ENCODE data around the gene SFTPD. TPM values are rescaled to one million over a fixed set of nuclear protein-coding genes. Genes with fewer than 3 reads are reported as not detected.
"Not testable (repeated sequence)": the region's sequence is repeated elsewhere in the genome, so short reads cannot be mapped to it uniquely, and the experiment has no call there.

The SFTPD gene
- polyA plus RNA-seq, 1 of the 3 experiments (the other 2 are of a cell fraction): 0.03 TPM

DNA sequence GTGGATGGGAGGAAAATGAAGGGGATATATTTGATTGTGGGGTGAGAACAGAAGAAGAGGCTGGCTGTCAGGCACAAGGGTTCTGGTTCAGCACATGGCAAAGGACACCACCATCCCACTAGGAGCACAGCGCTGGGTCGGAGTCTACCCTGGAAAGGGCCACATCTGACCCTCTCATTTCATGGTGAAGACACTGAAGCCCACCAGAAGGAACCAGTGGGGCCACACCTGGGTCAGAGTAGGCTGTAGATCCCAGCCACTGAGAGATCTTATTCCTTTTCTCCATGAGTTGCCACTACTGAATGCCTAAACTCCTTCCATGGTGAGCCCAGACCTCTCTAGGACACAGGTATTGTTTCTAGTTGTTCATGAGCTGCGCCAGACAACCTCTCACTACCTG, 25.8 kb downstream of the SFTPD start (continued):
- TF ChIP-seq, protein P1, sequence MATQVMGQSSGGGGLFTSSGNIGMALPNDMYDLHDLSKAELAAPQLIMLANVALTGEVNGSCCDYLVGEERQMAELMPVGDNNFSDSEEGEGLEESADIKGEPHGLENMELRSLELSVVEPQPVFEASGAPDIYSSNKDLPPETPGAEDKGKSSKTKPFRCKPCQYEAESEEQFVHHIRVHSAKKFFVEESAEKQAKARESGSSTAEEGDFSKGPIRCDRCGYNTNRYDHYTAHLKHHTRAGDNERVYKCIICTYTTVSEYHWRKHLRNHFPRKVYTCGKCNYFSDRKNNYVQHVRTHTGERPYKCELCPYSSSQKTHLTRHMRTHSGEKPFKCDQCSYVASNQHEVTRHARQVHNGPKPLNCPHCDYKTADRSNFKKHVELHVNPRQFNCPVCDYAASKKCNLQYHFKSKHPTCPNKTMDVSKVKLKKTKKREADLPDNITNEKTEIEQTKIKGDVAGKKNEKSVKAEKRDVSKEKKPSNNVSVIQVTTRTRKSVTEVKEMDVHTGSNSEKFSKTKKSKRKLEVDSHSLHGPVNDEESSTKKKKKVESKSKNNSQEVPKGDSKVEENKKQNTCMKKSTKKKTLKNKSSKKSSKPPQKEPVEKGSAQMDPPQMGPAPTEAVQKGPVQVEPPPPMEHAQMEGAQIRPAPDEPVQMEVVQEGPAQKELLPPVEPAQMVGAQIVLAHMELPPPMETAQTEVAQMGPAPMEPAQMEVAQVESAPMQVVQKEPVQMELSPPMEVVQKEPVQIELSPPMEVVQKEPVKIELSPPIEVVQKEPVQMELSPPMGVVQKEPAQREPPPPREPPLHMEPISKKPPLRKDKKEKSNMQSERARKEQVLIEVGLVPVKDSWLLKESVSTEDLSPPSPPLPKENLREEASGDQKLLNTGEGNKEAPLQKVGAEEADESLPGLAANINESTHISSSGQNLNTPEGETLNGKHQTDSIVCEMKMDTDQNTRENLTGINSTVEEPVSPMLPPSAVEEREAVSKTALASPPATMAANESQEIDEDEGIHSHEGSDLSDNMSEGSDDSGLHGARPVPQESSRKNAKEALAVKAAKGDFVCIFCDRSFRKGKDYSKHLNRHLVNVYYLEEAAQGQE (IDR thresholded peaks at IDR 0.05; ENCODE audit: low read depth, low read length): no peak
- TF ChIP-seq RXRA (IDR thresholded peaks at IDR 0.05; ENCODE audit: borderline replicate concordance, low read depth) (no peak), FOXM1 (IDR thresholded peaks at IDR 0.05; ENCODE audit: low read depth) (no peak)
- TF ChIP-seq, protein P2, sequence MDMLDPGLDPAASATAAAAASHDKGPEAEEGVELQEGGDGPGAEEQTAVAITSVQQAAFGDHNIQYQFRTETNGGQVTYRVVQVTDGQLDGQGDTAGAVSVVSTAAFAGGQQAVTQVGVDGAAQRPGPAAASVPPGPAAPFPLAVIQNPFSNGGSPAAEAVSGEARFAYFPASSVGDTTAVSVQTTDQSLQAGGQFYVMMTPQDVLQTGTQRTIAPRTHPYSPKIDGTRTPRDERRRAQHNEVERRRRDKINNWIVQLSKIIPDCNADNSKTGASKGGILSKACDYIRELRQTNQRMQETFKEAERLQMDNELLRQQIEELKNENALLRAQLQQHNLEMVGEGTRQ (IDR thresholded peaks at IDR 0.05; ENCODE audit: borderline replicate concordance, low read depth, low read length): no peak

DNA sequence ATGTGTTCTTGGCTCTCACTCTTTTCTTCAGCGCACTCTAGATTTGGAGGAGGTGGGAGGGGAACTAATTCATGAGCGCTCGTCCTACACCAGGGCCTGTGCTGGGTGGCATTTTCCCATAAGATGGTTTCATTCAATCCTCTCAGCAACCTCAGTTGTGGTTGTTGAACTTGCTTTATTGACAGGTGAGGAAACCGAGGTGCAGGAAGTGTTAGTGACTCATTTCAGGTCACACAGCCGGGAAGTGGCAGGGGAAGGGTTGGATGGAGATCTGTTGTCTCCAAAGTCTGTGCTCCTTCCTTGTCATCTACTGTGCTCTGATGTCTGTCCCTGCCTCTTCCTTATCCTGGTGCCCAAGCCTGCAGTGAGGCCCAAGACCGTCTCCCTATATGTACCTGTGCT, 26.9 kb downstream of the SFTPD start:
- WGBS (ENCODE audit: low lambda C conversion rate): 73% methylated on average over 5 of the region's 6 CpGs
- H3K9me2 ChIP-seq; H2AFZ ChIP-seq (ENCODE audit: low read depth); POLR2A ChIA-PET; H3K27me3 ChIP-seq (ENCODE audit: insufficient read depth); H3F3A ChIP-seq (replicated peaks; ENCODE audit: insufficient read depth); H3K79me2 ChIP-seq (ENCODE audit: insufficient read depth); DNase-seq; H3K9ac ChIP-seq; H3K36me3 ChIP-seq (replicated peaks in 1 of 2; ENCODE audit: control insufficient read depth in 1 of 2, insufficient read depth in 2 of 2, low read length in 1 of 2); H3K4me2 ChIP-seq; H3K27ac ChIP-seq (ENCODE audit: low read depth in 2 of 2, low read length in 1 of 2); H3K9me3 ChIP-seq; H3K4me3 ChIP-seq (ENCODE audit: low read depth in 2 of 2, low read length in 1 of 2); H4K20me1 ChIP-seq (ENCODE audit: insufficient read depth): not testable (repeated sequence)
- H3K4me1 ChIP-seq (ENCODE audit: control insufficient read depth in 1 of 2, insufficient read depth in 2 of 2, low read depth in 1 of 2, low read length in 1 of 2): peaks cover 0 to 11% of the 10 kb centered on the region in 2 experiments; a peak in 1 of 4 replicates
- CTCF ChIA-PET: interaction anchor here (1.2 kb wide), 1 partner anchor 9 kb away, joined by 3 read pairs; no protein-coding TSS in a partner anchor

DNA sequence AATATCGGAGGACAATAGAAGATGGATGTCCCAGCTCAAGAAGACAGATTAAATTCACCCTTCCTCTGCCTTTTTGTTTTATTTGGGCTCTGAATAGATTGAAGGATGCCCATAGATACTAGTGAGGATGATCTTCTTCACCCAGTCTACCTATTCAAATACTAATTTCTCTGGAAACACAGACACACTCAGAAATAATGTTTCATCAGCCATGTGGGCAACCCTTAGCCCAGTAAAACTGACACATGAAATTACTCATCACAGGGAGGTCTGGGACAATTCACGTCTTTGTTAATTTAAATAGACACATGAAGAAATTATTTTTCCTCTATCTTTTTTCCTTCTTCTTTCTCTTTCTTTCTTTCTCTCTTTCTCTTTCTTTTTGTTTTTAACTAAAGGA, 33.1 kb downstream of the SFTPD start:
- H3K9ac ChIP-seq; H3F3A ChIP-seq (replicated peaks; ENCODE audit: insufficient read depth); H4K20me1 ChIP-seq (ENCODE audit: insufficient read depth); H2AFZ ChIP-seq (ENCODE audit: low read depth); H3K27ac ChIP-seq (ENCODE audit: low read depth in 2 of 2, low read length in 1 of 2); H3K4me3 ChIP-seq (ENCODE audit: low read depth in 2 of 2, low read length in 1 of 2); H3K36me3 ChIP-seq (replicated peaks in 1 of 2; ENCODE audit: control insufficient read depth in 1 of 2, insufficient read depth in 2 of 2, low read length in 1 of 2); DNase-seq; CTCF ChIA-PET; H3K9me3 ChIP-seq; H3K4me1 ChIP-seq (ENCODE audit: control insufficient read depth in 1 of 2, insufficient read depth in 2 of 2, low read depth in 1 of 2, low read length in 1 of 2); H3K4me2 ChIP-seq; H3K79me2 ChIP-seq (ENCODE audit: insufficient read depth); H3K27me3 ChIP-seq (ENCODE audit: insufficient read depth); H3K9me2 ChIP-seq: not testable (repeated sequence)
- WGBS (ENCODE audit: low lambda C conversion rate): 76% methylated on average over 2 of the region's 2 CpGs
- POLR2A ChIA-PET: interaction anchor here (1.4 kb wide), 1 partner anchor 11 kb away, joined by 3 read pairs; no protein-coding TSS in a partner anchor

DNA sequence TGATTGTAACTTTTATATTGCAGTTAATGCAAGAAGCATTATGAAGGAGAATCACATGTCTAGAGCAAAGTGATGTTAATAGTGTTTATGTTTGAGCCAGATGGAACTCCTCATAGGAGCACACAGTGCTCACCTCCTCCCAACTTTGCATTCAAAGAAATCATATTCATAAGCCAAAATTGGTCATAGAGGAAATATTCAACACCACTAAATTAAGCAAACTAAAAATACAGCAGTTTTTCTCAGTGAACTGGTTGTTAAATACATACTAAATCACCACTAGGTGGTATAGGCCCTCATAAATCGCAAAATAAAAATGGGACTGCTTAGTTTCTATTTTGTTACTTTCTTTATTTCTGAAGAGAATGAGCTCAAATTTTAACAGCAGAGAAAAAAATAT, 34.4 kb downstream of the SFTPD start:
- CTCF ChIA-PET; H3K4me3 ChIP-seq (ENCODE audit: low read depth in 2 of 2, low read length in 1 of 2); DNase-seq; H3K79me2 ChIP-seq (ENCODE audit: insufficient read depth); H4K20me1 ChIP-seq (ENCODE audit: insufficient read depth); H3K9me3 ChIP-seq; H3K4me2 ChIP-seq; H3F3A ChIP-seq (replicated peaks; ENCODE audit: insufficient read depth); H2AFZ ChIP-seq (ENCODE audit: low read depth); H3K27me3 ChIP-seq (ENCODE audit: insufficient read depth); H3K9me2 ChIP-seq; H3K4me1 ChIP-seq (ENCODE audit: control insufficient read depth in 1 of 2, insufficient read depth in 2 of 2, low read depth in 1 of 2, low read length in 1 of 2); H3K36me3 ChIP-seq (replicated peaks in 1 of 2; ENCODE audit: control insufficient read depth in 1 of 2, insufficient read depth in 2 of 2, low read length in 1 of 2); H3K9ac ChIP-seq; H3K27ac ChIP-seq (ENCODE audit: low read depth in 2 of 2, low read length in 1 of 2): not testable (repeated sequence)
- WGBS (ENCODE audit: low lambda C conversion rate): 74% methylated on average over 1 of the region's 1 CpG
- POLR2A ChIA-PET: interaction anchor here (1.4 kb wide), 1 partner anchor 10 kb away, joined by 3 read pairs; no protein-coding TSS in a partner anchor
- TF ChIP-seq, protein P3, sequence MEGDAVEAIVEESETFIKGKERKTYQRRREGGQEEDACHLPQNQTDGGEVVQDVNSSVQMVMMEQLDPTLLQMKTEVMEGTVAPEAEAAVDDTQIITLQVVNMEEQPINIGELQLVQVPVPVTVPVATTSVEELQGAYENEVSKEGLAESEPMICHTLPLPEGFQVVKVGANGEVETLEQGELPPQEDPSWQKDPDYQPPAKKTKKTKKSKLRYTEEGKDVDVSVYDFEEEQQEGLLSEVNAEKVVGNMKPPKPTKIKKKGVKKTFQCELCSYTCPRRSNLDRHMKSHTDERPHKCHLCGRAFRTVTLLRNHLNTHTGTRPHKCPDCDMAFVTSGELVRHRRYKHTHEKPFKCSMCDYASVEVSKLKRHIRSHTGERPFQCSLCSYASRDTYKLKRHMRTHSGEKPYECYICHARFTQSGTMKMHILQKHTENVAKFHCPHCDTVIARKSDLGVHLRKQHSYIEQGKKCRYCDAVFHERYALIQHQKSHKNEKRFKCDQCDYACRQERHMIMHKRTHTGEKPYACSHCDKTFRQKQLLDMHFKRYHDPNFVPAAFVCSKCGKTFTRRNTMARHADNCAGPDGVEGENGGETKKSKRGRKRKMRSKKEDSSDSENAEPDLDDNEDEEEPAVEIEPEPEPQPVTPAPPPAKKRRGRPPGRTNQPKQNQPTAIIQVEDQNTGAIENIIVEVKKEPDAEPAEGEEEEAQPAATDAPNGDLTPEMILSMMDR (IDR thresholded peaks at IDR 0.05): peak; percentile 38
